GM12878 (cell line): ENCODE results near the gene PATJ. TPM values are rescaled to one million over a fixed set of nuclear protein-coding genes. Genes with fewer than 3 reads are reported as not detected.

Source experiments
- ATAC-seq: fragments of 200-7000 bp; cut with Tn5 transposase; 3 replicates; pipeline ENCODE4 v1.9.1; 2020; ENCODE audit warnings: mild to moderate bottlenecking, moderate library complexity
- BruUV-seq: library from RNA; stranded (reverse); fragments of 400-500 nt; replicated peaks from 2 replicates; lab custom pipeline; 2021; lab: Mats Ljungman, UMichigan
- CTCF ChIA-PET: fragments of 300-600 bp; sonication (Branson Sonifier 250); formaldehyde crosslinking; extraction: SDS; loops from one replicate; lab custom pipeline; 2021; ENCODE audit warnings: inconsistent platforms; lab: Yijun Ruan, JAX
- POLR2A ChIA-PET: fragments of 350-600 bp; formaldehyde crosslinking; extraction: SDS; loops from one replicate; lab custom pipeline; 2021; ENCODE audit warnings: inconsistent platforms; lab: Charles Lee
- RAD21 ChIA-PET: fragments of 300-600 bp; sonication (Branson Sonifier 250); formaldehyde crosslinking; loops from one replicate; lab custom pipeline; 2023; ENCODE audit warnings: antibody characterized with exemption; ENCODE audit not compliant: unreplicated experiment; lab: Charles Lee
- SMC1A ChIA-PET: fragments of 300-600 bp; sonication (Branson Sonifier 250); formaldehyde crosslinking; loops from one replicate; lab custom pipeline; 2023; ENCODE audit not compliant: unreplicated experiment, uncharacterized antibody; lab: Charles Lee
- DNase-seq: peaks from one replicate; pipeline ENCODE4 v3.0.0-alpha.2; 2011; ENCODE audit warnings: low read depth, low spot score
- FAIRE-seq: peaks from 3 replicates; lab custom pipeline; 2011; peaks lifted over from hg19 to GRCh38; lab: Jason Lieb, UNC
- H2AFZ ChIP-seq: 2 replicates; pipeline ENCODE4 v1.6.0; 2011; ENCODE audit warnings: low read depth, low read length, control low read depth; ENCODE audit not compliant: control insufficient read depth
- H3K27ac ChIP-seq: 2 replicates; pipeline ENCODE4 v1.5.1; 2011; ENCODE audit warnings: control low read depth; ENCODE audit not compliant: control insufficient read depth, insufficient read depth
- H3K27me3 ChIP-seq, 2 experiments: replicated peaks in 1 of 2; 2 replicates each; pipeline versions ENCODE4 v1.6.0 to v1.6.1; 2011; ENCODE audit warnings: low read length in 1 of 2; ENCODE audit not compliant: control insufficient read depth in 2 of 2, insufficient read depth in 2 of 2
- H3K36me3 ChIP-seq, 2 experiments: 2 replicates each; pipeline ENCODE4 v1.5.1; 2011; ENCODE audit warnings: low read length in 1 of 2; ENCODE audit not compliant: control insufficient read depth in 2 of 2, insufficient read depth in 2 of 2
- H3K4me1 ChIP-seq: 2 replicates; pipeline ENCODE4 v1.6.1; 2011; ENCODE audit warnings: mild to moderate bottlenecking, low read length, moderate library complexity, mixed read lengths; ENCODE audit not compliant: control insufficient read depth, insufficient read depth
- H3K4me2 ChIP-seq: 2 replicates; pipeline ENCODE4 v1.6.0; 2011; ENCODE audit warnings: control low read depth; ENCODE audit not compliant: control insufficient read depth, insufficient read depth
- H3K4me3 ChIP-seq: fragments of 200-600 bp; sonication (generic); 2 replicates; pipeline ENCODE4 v1.5.1; 2016
- H3K79me2 ChIP-seq: 2 replicates; pipeline ENCODE4 v1.6.0; 2011; ENCODE audit warnings: low read length; ENCODE audit not compliant: control insufficient read depth, insufficient read depth
- H3K9ac ChIP-seq: 2 replicates; pipeline ENCODE4 v1.8.0; 2011; ENCODE audit warnings: low read length, control low read depth, mixed read lengths; ENCODE audit not compliant: control insufficient read depth, insufficient read depth
- H3K9me3 ChIP-seq: replicated peaks from 3 replicates; pipeline ENCODE4 v1.5.1; 2011; ENCODE audit warnings: mild to moderate bottlenecking, low read length; ENCODE audit not compliant: control insufficient read depth, insufficient read depth
- H4K20me1 ChIP-seq: 2 replicates; pipeline ENCODE4 v1.6.0; 2011; ENCODE audit not compliant: control insufficient read depth, insufficient read depth
- BHLHE40 ChIP-seq, 2 experiments: fragments of 450-650 bp in 1 of 2; IDR thresholded peaks; 2 replicates each; pipeline ENCODE4 v1.6.1; 2011 to 2017; ENCODE audit warnings: low read depth in 2 of 2, borderline replicate concordance in 1 of 2, improper control_type of control experiment in 1 of 2, low read length in 1 of 2, mild to moderate bottlenecking in 1 of 2
- CBFB ChIP-seq: IDR thresholded peaks from 2 replicates; pipeline ENCODE4 v1.6.1; 2016; ENCODE audit warnings: antibody characterized with exemption, low read depth
- CREB1 ChIP-seq: IDR thresholded peaks from 2 replicates; pipeline ENCODE4 v1.6.1; 2012; ENCODE audit warnings: low read depth, mild to moderate bottlenecking, inconsistent platforms
- JUND ChIP-seq: IDR thresholded peaks from 2 replicates; pipeline ENCODE4 v1.6.1; 2012; ENCODE audit warnings: low read depth, mild to moderate bottlenecking, low read length, improper control_type of control experiment, moderate library complexity
- KAT2A ChIP-seq: conservative IDR thresholded peaks from 2 replicates; pipeline ENCODE4 v1.6.1; 2011; ENCODE audit warnings: low read depth, low read length; ENCODE audit not compliant: control insufficient read depth
- MYB ChIP-seq: fragments of 150-350 bp; IDR thresholded peaks from 2 replicates; pipeline ENCODE4 v1.6.1; 2014; ENCODE audit warnings: mild to moderate bottlenecking, low read depth, low read length, borderline replicate concordance
- NR2C1 ChIP-seq: fragments of 450-650 bp; IDR thresholded peaks from 2 replicates; pipeline ENCODE4 v1.6.1; 2017; ENCODE audit warnings: antibody characterized with exemption, mild to moderate bottlenecking, moderate library complexity
- POLR2AphosphoS2 ChIP-seq: IDR thresholded peaks from 2 replicates; pipeline ENCODE4 v1.6.1; 2011; ENCODE audit warnings: low read depth, mild to moderate bottlenecking, low read length, improper control_type of control experiment, moderate library complexity
- POLR2AphosphoS5 ChIP-seq: IDR thresholded peaks from 2 replicates; pipeline ENCODE4 v1.6.1; 2011; ENCODE audit warnings: mild to moderate bottlenecking, low read length, inconsistent platforms
- RUNX3 ChIP-seq: IDR thresholded peaks from 2 replicates; pipeline ENCODE4 v1.6.1; 2012; ENCODE audit warnings: low read length, inconsistent platforms
- SIN3A ChIP-seq: IDR thresholded peaks from 2 replicates; pipeline ENCODE4 v1.6.1; 2012; ENCODE audit warnings: low read depth, low read length, improper control_type of control experiment
- STAT1 ChIP-seq: fragments of 450-650 bp; conservative IDR thresholded peaks from 2 replicates; pipeline ENCODE4 v1.6.1; 2014; ENCODE audit warnings: antibody characterized with exemption, mild to moderate bottlenecking
- STAT3 ChIP-seq: IDR thresholded peaks from 2 replicates; pipeline ENCODE4 v1.6.1; 2011; ENCODE audit warnings: low read depth, low read length, improper control_type of control experiment
- TCF12 ChIP-seq: IDR thresholded peaks from 2 replicates; pipeline ENCODE4 v1.6.1; 2011; ENCODE audit warnings: low read depth, mild to moderate bottlenecking, low read length
- ZNF274 ChIP-seq: IDR thresholded peaks from one replicate; pipeline ENCODE4 v1.8.0; 2011; ENCODE audit not compliant: insufficient read length, insufficient read depth
- WGBS: methylation state at CpG from one replicate; pipeline ENCODE4 v1.1.6; 2016; ENCODE audit warnings: low lambda C conversion rate; ENCODE audit not compliant: insufficient replicate concordance, insufficient coverage; ENCODE audit errors: missing lambda C conversion rate; 5-methylcytosine and 5-hydroxymethylcytosine counted together
- in situ Hi-C: fragments of 300-500 bp; cut with MboI; formaldehyde crosslinking; loops from 9 replicates; pipeline ENCODE4 v1.14.3; 2018; ENCODE audit warnings: mixed read lengths
- intact Hi-C: fragments of 100-400 bp; cut with micrococcal nuclease; formaldehyde crosslinking; loops from one replicate; pipeline ENCODE4 v1.14.2; 2022; ENCODE audit not compliant: unreplicated experiment
- polyA plus RNA-seq, 11 experiments: library from polyadenylated mRNA; depleted of rRNA in 4 of 11; unstranded in 6 of 11; stranded (reverse) in 5 of 11; fragments of >200 nt; fragmentation: Nextera tagmentation in 4 of 11; fragmentation: Illumina TruSeq in 1 of 11; extraction: Ambion mirVana in 4 of 11; extraction: Trizol in 1 of 11; gene quantifications; 1 replicate in 1 of 11; 2 replicates in 10 of 11; pipeline versions ENCODE4 v1.2.1 to v1.2.3, GENCODE V29; 2011 to 2016; ENCODE audit warnings: inconsistent platforms in 2 of 11, missing spikeins in 2 of 11, low read depth in 1 of 11
- total RNA-seq, 4 experiments: library from RNA; depleted of rRNA in 3 of 4; stranded (reverse); fragments of >200 nt in 3 of 4; fragmentation: Illumina TruSeq in 1 of 4; extraction: Trizol in 1 of 4; gene quantifications; 2 replicates each; pipeline versions ENCODE4 v1.2.1 to v1.2.3, GENCODE V29; 2013 to 2021
- TF ChIP-seq, protein P1 (sequence below): IDR thresholded peaks from 2 replicates; pipeline ENCODE4 v1.6.1; 2012; ENCODE audit warnings: low read depth, low read length, improper control_type of control experiment
- TF ChIP-seq, protein P2 (sequence below): fragments of 450-650 bp; IDR thresholded peaks from 2 replicates; pipeline ENCODE4 v1.6.1; 2017; ENCODE audit warnings: borderline replicate concordance
- TF ChIP-seq, protein P3 (sequence below): IDR thresholded peaks from 2 replicates; pipeline ENCODE4 v1.6.1; 2012; ENCODE audit warnings: low read length, inconsistent platforms

Gene PATJ
- total and polyA plus RNA-seq, 10 of the 15 experiments (the other 5 are each of a cell fraction or from before 2014, with no cell fraction given), result 2.8 to 13.9 (median 6.9) TPM

DNA sequence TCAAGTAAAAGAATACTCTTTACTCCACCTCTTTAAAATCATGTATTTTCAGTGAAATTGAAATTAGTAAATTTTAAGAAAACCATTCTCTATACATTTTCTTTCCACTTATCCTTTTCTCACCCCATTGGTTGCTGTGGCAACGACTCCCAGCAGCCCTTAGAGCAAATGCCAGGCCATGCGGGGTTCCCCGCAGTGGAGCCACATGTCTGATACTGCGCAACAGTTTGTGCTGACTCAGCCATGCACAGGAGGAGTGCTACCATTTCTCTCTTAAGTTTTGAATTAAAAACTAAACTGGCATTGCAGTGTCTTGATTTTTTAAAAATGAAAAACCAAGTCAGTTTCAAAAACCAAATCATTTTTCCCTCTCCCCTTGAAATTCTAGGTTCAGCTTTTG lies 238.3 kb downstream of the PATJ start:
- DNase-seq (no peak), ATAC-seq (no peak), FAIRE-seq (no peak)
- Histone ChIP-seq H3K4me3 (no peak overlapping the region), H3K4me2 (no peak overlapping the region), H4K20me1 (no peaks in the 10 kb centered on the region), H3K79me2 (no peaks in the 10 kb centered on the region), H3K36me3 (no peaks in the 10 kb centered on the region), H3K9ac (no peak overlapping the region), H3K4me1 (peaks cover 4% of the 10 kb centered on the region), H3K27me3 (no peaks in the 10 kb centered on the region), H3K9me3 (no peaks in the 10 kb centered on the region), H2AFZ (no peak overlapping the region), H3K27ac (no peak overlapping the region)
- intact Hi-C loops, result no loop called here
- SMC1A ChIA-PET, result no interaction called here
- WGBS, result 75% methylated on average over 4 of the region's 4 CpGs
- POLR2A ChIA-PET, result no interaction called here
- BruUV-seq, result no TSS peak
- RAD21 ChIA-PET, result no interaction called here
- in situ Hi-C loops, result no loop called here
- CTCF ChIA-PET, result no interaction called here
- TF ChIP-seq TCF12 (no peak), BHLHE40 (IDR thresholded peaks at IDR 0.05; ENCODE audit: borderline replicate concordance in 1 of 2, low read depth in 2 of 2, low read length in 1 of 2) (no peak), ZNF274 (no peak), CBFB (no peak), MYB (no peak), POLR2AphosphoS5 (no peak), POLR2AphosphoS2 (no peak), SIN3A (no peak), KAT2A (no peak), NR2C1 (no peak), JUND (no peak), RUNX3 (no peak), STAT3 (no peak), STAT1 (no peak), CREB1 (no peak)
- TF ChIP-seq, protein P1, sequence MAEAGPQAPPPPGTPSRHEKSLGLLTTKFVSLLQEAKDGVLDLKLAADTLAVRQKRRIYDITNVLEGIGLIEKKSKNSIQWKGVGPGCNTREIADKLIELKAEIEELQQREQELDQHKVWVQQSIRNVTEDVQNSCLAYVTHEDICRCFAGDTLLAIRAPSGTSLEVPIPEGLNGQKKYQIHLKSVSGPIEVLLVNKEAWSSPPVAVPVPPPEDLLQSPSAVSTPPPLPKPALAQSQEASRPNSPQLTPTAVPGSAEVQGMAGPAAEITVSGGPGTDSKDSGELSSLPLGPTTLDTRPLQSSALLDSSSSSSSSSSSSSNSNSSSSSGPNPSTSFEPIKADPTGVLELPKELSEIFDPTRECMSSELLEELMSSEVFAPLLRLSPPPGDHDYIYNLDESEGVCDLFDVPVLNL, result no peak
- TF ChIP-seq, protein P2, sequence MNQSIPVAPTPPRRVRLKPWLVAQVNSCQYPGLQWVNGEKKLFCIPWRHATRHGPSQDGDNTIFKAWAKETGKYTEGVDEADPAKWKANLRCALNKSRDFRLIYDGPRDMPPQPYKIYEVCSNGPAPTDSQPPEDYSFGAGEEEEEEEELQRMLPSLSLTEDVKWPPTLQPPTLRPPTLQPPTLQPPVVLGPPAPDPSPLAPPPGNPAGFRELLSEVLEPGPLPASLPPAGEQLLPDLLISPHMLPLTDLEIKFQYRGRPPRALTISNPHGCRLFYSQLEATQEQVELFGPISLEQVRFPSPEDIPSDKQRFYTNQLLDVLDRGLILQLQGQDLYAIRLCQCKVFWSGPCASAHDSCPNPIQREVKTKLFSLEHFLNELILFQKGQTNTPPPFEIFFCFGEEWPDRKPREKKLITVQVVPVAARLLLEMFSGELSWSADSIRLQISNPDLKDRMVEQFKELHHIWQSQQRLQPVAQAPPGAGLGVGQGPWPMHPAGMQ, result no peak
- TF ChIP-seq, protein P3, sequence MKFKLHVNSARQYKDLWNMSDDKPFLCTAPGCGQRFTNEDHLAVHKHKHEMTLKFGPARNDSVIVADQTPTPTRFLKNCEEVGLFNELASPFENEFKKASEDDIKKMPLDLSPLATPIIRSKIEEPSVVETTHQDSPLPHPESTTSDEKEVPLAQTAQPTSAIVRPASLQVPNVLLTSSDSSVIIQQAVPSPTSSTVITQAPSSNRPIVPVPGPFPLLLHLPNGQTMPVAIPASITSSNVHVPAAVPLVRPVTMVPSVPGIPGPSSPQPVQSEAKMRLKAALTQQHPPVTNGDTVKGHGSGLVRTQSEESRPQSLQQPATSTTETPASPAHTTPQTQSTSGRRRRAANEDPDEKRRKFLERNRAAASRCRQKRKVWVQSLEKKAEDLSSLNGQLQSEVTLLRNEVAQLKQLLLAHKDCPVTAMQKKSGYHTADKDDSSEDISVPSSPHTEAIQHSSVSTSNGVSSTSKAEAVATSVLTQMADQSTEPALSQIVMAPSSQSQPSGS, result no peak
